Neuron (in vitro differentiated cells): ENCODE results near the gene TSHZ2.
"Not testable (repeated sequence)": the region's sequence is repeated elsewhere in the genome, so short reads cannot be mapped to it uniquely, and the experiment has no call there.

ENCODE experiments used
- H2AFZ ChIP-seq: one replicate; pipeline ENCODE4 v1.6.1; 2013; ENCODE audit warnings: low read depth, mild to moderate bottlenecking, inconsistent platforms, low read length, moderate library complexity
- H3K27me3 ChIP-seq: one replicate; pipeline ENCODE4 v1.6.1; 2013; ENCODE audit warnings: low read length; ENCODE audit not compliant: insufficient read depth
- H3K36me3 ChIP-seq: one replicate; pipeline ENCODE4 v1.6.1; 2013; ENCODE audit warnings: low read length; ENCODE audit not compliant: insufficient read depth
- H3K4me1 ChIP-seq: one replicate; pipeline ENCODE4 v1.6.1; 2013; ENCODE audit warnings: low read length; ENCODE audit not compliant: insufficient read depth
- H3K4me3 ChIP-seq: 2 replicates; pipeline ENCODE4 v1.5.1; 2013; ENCODE audit warnings: mild to moderate bottlenecking, low read length, moderate library complexity
- H3K9me3 ChIP-seq: one replicate; pipeline ENCODE4 v1.6.1; 2013; ENCODE audit warnings: low read length

Gene TSHZ2

GRCh38 chr20:53346335-53346648, 374.1 kb downstream of the TSHZ2 start:
- H3K27me3 ChIP-seq: no peaks in the 10 kb centered on the region
- peaks cover 27% of the 10 kb centered on the region for H3K4me1 ChIP-seq
- no peak overlapping the region for H3K4me3 ChIP-seq
- H3K9me3 ChIP-seq: peaks cover 5% of the 10 kb centered on the region
- no peaks in the 10 kb centered on the region for H3K36me3 ChIP-seq
- no peak overlapping the region for H2AFZ ChIP-seq

GRCh38 chr20:53349730-53350129, 377.6 kb downstream of the TSHZ2 start:
- Histone ChIP-seq H2AFZ (no peak overlapping the region), H3K4me3 (no peak overlapping the region), H3K9me3 (peaks cover 5% of the 10 kb centered on the region), H3K36me3 (no peaks in the 10 kb centered on the region), H3K27me3 (no peaks in the 10 kb centered on the region), H3K4me1 (peaks cover 27% of the 10 kb centered on the region)

- H2AFZ ChIP-seq: no peak overlapping the region
- H3K27me3 ChIP-seq: no peaks in the 10 kb centered on the region
- H3K4me3 ChIP-seq: no peak overlapping the region
- no peaks in the 10 kb centered on the region for H3K36me3 ChIP-seq
- H3K9me3 ChIP-seq: peaks cover 11% of the 10 kb centered on the region
- H3K4me1 ChIP-seq: peaks cover 3% of the 10 kb centered on the region
These were observed 380.7 kb downstream of the TSHZ2 start for GRCh38 chr20:53352727-53353440.

- Histone ChIP-seq H3K9me3 (peaks cover 11% of the 10 kb centered on the region), H3K27me3 (no peaks in the 10 kb centered on the region), H3K4me1 (peaks cover 4% of the 10 kb centered on the region), H3K4me3 (no peak overlapping the region), H3K36me3 (no peaks in the 10 kb centered on the region), H2AFZ (no peak overlapping the region)
These were observed 382.2 kb downstream of the TSHZ2 start for GRCh38 chr20:53354314-53354713.

GRCh38 chr20:53355790-53356189, 383.6 kb downstream of the TSHZ2 start:
- Histone ChIP-seq H3K9me3 (peaks cover 6% of the 10 kb centered on the region), H3K4me1 (peaks cover 5% of the 10 kb centered on the region), H3K27me3 (no peaks in the 10 kb centered on the region), H2AFZ (no peak overlapping the region), H3K4me3 (no peak overlapping the region), H3K36me3 (no peaks in the 10 kb centered on the region)

GRCh38 chr20:53359425-53359824, 387.3 kb downstream of the TSHZ2 start:
- no peak overlapping the region for H2AFZ ChIP-seq
- H3K27me3 ChIP-seq: no peaks in the 10 kb centered on the region
- H3K36me3 ChIP-seq: no peaks in the 10 kb centered on the region
- H3K9me3 ChIP-seq: peaks cover 6% of the 10 kb centered on the region
- peaks cover 15% of the 10 kb centered on the region for H3K4me1 ChIP-seq
- H3K4me3 ChIP-seq: no peak overlapping the region

- Histone ChIP-seq H3K36me3 (no peaks in the 10 kb centered on the region), H3K4me1 (peaks cover 15% of the 10 kb centered on the region), H3K27me3 (no peaks in the 10 kb centered on the region), H3K9me3 (peaks cover 4% of the 10 kb centered on the region), H2AFZ (no peak overlapping the region), H3K4me3 (no peak overlapping the region)
These were observed 388.7 kb downstream of the TSHZ2 start for GRCh38 chr20:53360852-53361251.

- no peaks in the 10 kb centered on the region for H3K27me3 ChIP-seq
- no peaks in the 10 kb centered on the region for H3K9me3 ChIP-seq
- H3K4me3 ChIP-seq: no peak overlapping the region
- no peak overlapping the region for H2AFZ ChIP-seq
- H3K4me1 ChIP-seq: peaks cover 16% of the 10 kb centered on the region
- no peaks in the 10 kb centered on the region for H3K36me3 ChIP-seq
These were observed 390.6 kb downstream of the TSHZ2 start for GRCh38 chr20:53362736-53363135.

GRCh38 chr20:53364646-53365045, 392.5 kb downstream of the TSHZ2 start:
- Histone ChIP-seq H3K27me3 (no peaks in the 10 kb centered on the region), H3K36me3 (no peaks in the 10 kb centered on the region), H2AFZ (no peak overlapping the region), H3K9me3 (no peaks in the 10 kb centered on the region), H3K4me1 (peaks cover 13% of the 10 kb centered on the region), H3K4me3 (no peak overlapping the region)

GRCh38 chr20:53365076-53365475, 392.9 kb downstream of the TSHZ2 start:
- Histone ChIP-seq H3K27me3 (no peaks in the 10 kb centered on the region), H3K4me1 (peaks cover 13% of the 10 kb centered on the region), H3K9me3 (no peaks in the 10 kb centered on the region), H2AFZ (no peak overlapping the region), H3K4me3 (no peak overlapping the region), H3K36me3 (no peaks in the 10 kb centered on the region)

GRCh38 chr20:53365539-53366075, 393.4 kb downstream of the TSHZ2 start:
- Histone ChIP-seq H3K36me3 (no peaks in the 10 kb centered on the region), H3K4me1 (peaks cover 13% of the 10 kb centered on the region), H3K4me3 (no peak overlapping the region), H3K9me3 (no peaks in the 10 kb centered on the region), H3K27me3 (no peaks in the 10 kb centered on the region), H2AFZ (no peak overlapping the region)

- not testable (repeated sequence) for H3K9me3 ChIP-seq, H3K36me3 ChIP-seq, H2AFZ ChIP-seq, H3K4me3 ChIP-seq, H3K4me1 ChIP-seq, H3K27me3 ChIP-seq
These were observed 394.8 kb downstream of the TSHZ2 start for GRCh38 chr20:53366928-53367327.

- Histone ChIP-seq H2AFZ (no peak overlapping the region), H3K4me3 (no peak overlapping the region), H3K27me3 (no peaks in the 10 kb centered on the region), H3K4me1 (peaks cover 2% of the 10 kb centered on the region), H3K9me3 (no peaks in the 10 kb centered on the region), H3K36me3 (no peaks in the 10 kb centered on the region)
These were observed 397.7 kb downstream of the TSHZ2 start for GRCh38 chr20:53369871-53370270.
